HEK293 (cell line): ENCODE measurements around the gene EZH2.

Source experiments
- CTCF ChIA-PET: fragments of 350-600 bp; formaldehyde crosslinking; extraction: SDS; loops from one replicate; lab custom pipeline; 2021; ENCODE audit warnings: antibody characterized with exemption; lab: Yijun Ruan, JAX
- POLR2A ChIA-PET: fragments of 300-600 bp; formaldehyde crosslinking; extraction: SDS; loops from one replicate; lab custom pipeline; 2020; ENCODE audit warnings: antibody characterized with exemption, inconsistent platforms; lab: Yijun Ruan, JAX
- H3K27ac ChIP-seq: fragments of 200-500 bp; sonication (Bioruptor generic); 2 replicates; pipeline ENCODE4 v1.5.1; 2014; ENCODE audit warnings: low read depth, low read length, control low read depth, inconsistent platforms; ENCODE audit errors: extremely low read depth
- H3K36me3 ChIP-seq, 2 experiments: fragments of 200-500 bp in 1 of 2; sonication (Bioruptor generic) in 1 of 2; 1 replicate in 1 of 2; 2 replicates in 1 of 2; pipeline ENCODE4 v1.5.1; 2014 to 2017; ENCODE audit warnings: inconsistent platforms in 2 of 2, low read length in 2 of 2; ENCODE audit not compliant: control insufficient read depth in 2 of 2, insufficient read depth in 1 of 2
- H3K4me1 ChIP-seq: fragments of 200-500 bp; sonication (Bioruptor generic); 2 replicates; pipeline ENCODE4 v1.5.1; 2014; ENCODE audit warnings: mild to moderate bottlenecking, low read length, inconsistent platforms; ENCODE audit not compliant: control insufficient read depth, insufficient read depth
- H3K4me3 ChIP-seq: 2 replicates; pipeline ENCODE4 v1.5.1; 2011; ENCODE audit warnings: low read depth, mild to moderate bottlenecking, control low read depth, low read length, moderate library complexity
- H3K9me3 ChIP-seq: fragments of 200-500 bp; sonication (Bioruptor generic); 2 replicates; pipeline ENCODE4 v1.5.1; 2014; ENCODE audit warnings: low read depth, low read length, inconsistent platforms; ENCODE audit not compliant: control insufficient read depth, insufficient read depth
- GLI4 ChIP-seq: fragments of 450-650 bp; formaldehyde crosslinking; IDR thresholded peaks from 2 replicates; pipeline ENCODE4 v1.5.1; 2016; ENCODE audit warnings: missing biosample characterization, missing genetic modification characterization
- GLIS1 ChIP-seq: fragments of 450-650 bp; formaldehyde crosslinking; IDR thresholded peaks from 2 replicates; pipeline ENCODE4 v1.5.1; 2016; ENCODE audit warnings: missing biosample characterization, missing genetic modification characterization
- PRDM2 ChIP-seq: fragments of 450-650 bp; formaldehyde crosslinking; IDR thresholded peaks from 2 replicates; pipeline ENCODE4 v1.5.1; 2016; ENCODE audit warnings: missing biosample characterization, missing genetic modification characterization, borderline replicate concordance
- SCRT2 ChIP-seq: fragments of 450-650 bp; formaldehyde crosslinking; IDR thresholded peaks from 2 replicates; pipeline ENCODE4 v1.5.1; 2016; ENCODE audit warnings: missing biosample characterization, missing genetic modification characterization
- YY2 ChIP-seq: fragments of 450-650 bp; formaldehyde crosslinking; IDR thresholded peaks from 2 replicates; pipeline ENCODE4 v1.5.1; 2016; ENCODE audit warnings: missing biosample characterization, missing genetic modification characterization
- ZFP37 ChIP-seq: fragments of 450-650 bp; formaldehyde crosslinking; IDR thresholded peaks from 2 replicates; pipeline ENCODE4 v1.5.1; 2016; ENCODE audit warnings: missing biosample characterization, missing genetic modification characterization
- ZNF121 ChIP-seq: fragments of 450-650 bp; formaldehyde crosslinking; IDR thresholded peaks from 2 replicates; pipeline ENCODE4 v1.5.1; 2016; ENCODE audit warnings: missing biosample characterization, missing genetic modification characterization
- ZNF174 ChIP-seq: fragments of 450-650 bp; formaldehyde crosslinking; IDR thresholded peaks from 2 replicates; pipeline ENCODE4 v1.5.0; 2017; ENCODE audit warnings: missing biosample characterization, mild to moderate bottlenecking, missing genetic modification characterization
- ZNF18 ChIP-seq: fragments of 450-650 bp; formaldehyde crosslinking; IDR thresholded peaks from 2 replicates; pipeline ENCODE4 v1.5.1; 2016; ENCODE audit warnings: missing biosample characterization, missing genetic modification characterization
- ZNF239 ChIP-seq: fragments of 450-650 bp; formaldehyde crosslinking; IDR thresholded peaks from 2 replicates; pipeline ENCODE4 v1.5.1; 2016; ENCODE audit warnings: missing biosample characterization, missing genetic modification characterization
- ZNF335 ChIP-seq: fragments of 450-650 bp; formaldehyde crosslinking; conservative IDR thresholded peaks from 2 replicates; pipeline ENCODE4 v1.5.1; 2016; ENCODE audit warnings: missing biosample characterization, missing genetic modification characterization
- ZNF510 ChIP-seq: fragments of 450-650 bp; formaldehyde crosslinking; IDR thresholded peaks from 2 replicates; pipeline ENCODE4 v1.5.1; 2018; ENCODE audit warnings: mild to moderate bottlenecking, missing genetic modification characterization, missing biosample characterization; ENCODE audit not compliant: insufficient replicate concordance
- ZNF560 ChIP-seq: fragments of 450-650 bp; formaldehyde crosslinking; IDR thresholded peaks from 2 replicates; pipeline ENCODE4 v1.5.1; 2017; ENCODE audit warnings: missing biosample characterization, missing genetic modification characterization, borderline replicate concordance
- ZXDB ChIP-seq: fragments of 450-650 bp; formaldehyde crosslinking; IDR thresholded peaks from 2 replicates; pipeline ENCODE4 v1.5.1; 2016; ENCODE audit warnings: missing biosample characterization, missing genetic modification characterization
- TF ChIP-seq, protein P1 (sequence below): fragments of 450-650 bp; formaldehyde crosslinking; IDR thresholded peaks from 2 replicates; pipeline ENCODE4 v1.5.1; 2017; ENCODE audit warnings: missing biosample characterization, missing genetic modification characterization
- TF ChIP-seq, protein P2 (sequence below): fragments of 450-650 bp; IDR thresholded peaks from 2 replicates; pipeline ENCODE4 v1.5.1; 2018; ENCODE audit warnings: missing biosample characterization, missing genetic modification characterization

The EZH2 gene

GRCh38 chr7:148854983-148855382 is 29.1 kb downstream of the EZH2 start (continued):
- TF ChIP-seq PRDM2 (tag by site-specific recombination) (no peak), ZNF174 (no peak)

- ChIA-PET CTCF (no interaction called here), POLR2A (no interaction called here)
- Histone ChIP-seq H3K27ac (no peak overlapping the region), H3K4me3 (no peak overlapping the region), H3K9me3 (no peaks in the 10 kb centered on the region), H3K36me3 (no peaks in the 10 kb centered on the region), H3K4me1 (peaks cover 5% of the 10 kb centered on the region)
- TF ChIP-seq YY2 (tag by site-specific recombination) = no peak
- no peak for TF ChIP-seq SCRT2 (tag by site-specific recombination)
- 0 out of 2 replicates have a peak, but pooled peaks have one; percentile 36 for TF ChIP-seq ZNF18 (tag by site-specific recombination)
- peak; percentile 83 for TF ChIP-seq GLIS1 (tag by site-specific recombination)
- no peak for TF ChIP-seq ZNF239 (tag by site-specific recombination)
- no peak for TF ChIP-seq ZNF335 (tag by site-specific recombination)
- no peak for TF ChIP-seq GLI4 (tag by site-specific recombination)
Observed at GRCh38 chr7:148852272-148852671, 31.8 kb downstream of the EZH2 start.

- CTCF ChIA-PET = no interaction called here
- TF ChIP-seq ZNF510 (tag by site-specific recombination) (no peak), ZNF560 (tag by site-specific recombination) (no peak), ZNF121 (tag by site-specific recombination) (no peak), ZFP37 (tag by site-specific recombination) (no peak), ZNF18 (tag by site-specific recombination) (no peak), ZXDB (tag by site-specific recombination) (no peak)
- TF ChIP-seq, protein P1, sequence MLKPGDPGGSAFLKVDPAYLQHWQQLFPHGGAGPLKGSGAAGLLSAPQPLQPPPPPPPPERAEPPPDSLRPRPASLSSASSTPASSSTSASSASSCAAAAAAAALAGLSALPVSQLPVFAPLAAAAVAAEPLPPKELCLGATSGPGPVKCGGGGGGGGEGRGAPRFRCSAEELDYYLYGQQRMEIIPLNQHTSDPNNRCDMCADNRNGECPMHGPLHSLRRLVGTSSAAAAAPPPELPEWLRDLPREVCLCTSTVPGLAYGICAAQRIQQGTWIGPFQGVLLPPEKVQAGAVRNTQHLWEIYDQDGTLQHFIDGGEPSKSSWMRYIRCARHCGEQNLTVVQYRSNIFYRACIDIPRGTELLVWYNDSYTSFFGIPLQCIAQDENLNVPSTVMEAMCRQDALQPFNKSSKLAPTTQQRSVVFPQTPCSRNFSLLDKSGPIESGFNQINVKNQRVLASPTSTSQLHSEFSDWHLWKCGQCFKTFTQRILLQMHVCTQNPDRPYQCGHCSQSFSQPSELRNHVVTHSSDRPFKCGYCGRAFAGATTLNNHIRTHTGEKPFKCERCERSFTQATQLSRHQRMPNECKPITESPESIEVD (tag by site-specific recombination) = 0 out of 2 replicates have a peak, but pooled peaks have one; percentile 9
- TF ChIP-seq, protein P2, sequence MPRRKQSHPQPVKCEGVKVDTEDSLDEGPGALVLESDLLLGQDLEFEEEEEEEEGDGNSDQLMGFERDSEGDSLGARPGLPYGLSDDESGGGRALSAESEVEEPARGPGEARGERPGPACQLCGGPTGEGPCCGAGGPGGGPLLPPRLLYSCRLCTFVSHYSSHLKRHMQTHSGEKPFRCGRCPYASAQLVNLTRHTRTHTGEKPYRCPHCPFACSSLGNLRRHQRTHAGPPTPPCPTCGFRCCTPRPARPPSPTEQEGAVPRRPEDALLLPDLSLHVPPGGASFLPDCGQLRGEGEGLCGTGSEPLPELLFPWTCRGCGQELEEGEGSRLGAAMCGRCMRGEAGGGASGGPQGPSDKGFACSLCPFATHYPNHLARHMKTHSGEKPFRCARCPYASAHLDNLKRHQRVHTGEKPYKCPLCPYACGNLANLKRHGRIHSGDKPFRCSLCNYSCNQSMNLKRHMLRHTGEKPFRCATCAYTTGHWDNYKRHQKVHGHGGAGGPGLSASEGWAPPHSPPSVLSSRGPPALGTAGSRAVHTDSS (tag by site-specific recombination) = no peak
- Histone ChIP-seq H3K9me3 (no peaks in the 10 kb centered on the region), H3K4me3 (no peak overlapping the region), H3K4me1 (peaks cover 5% of the 10 kb centered on the region), H3K27ac (no peak overlapping the region), H3K36me3 (no peaks in the 10 kb centered on the region)
- POLR2A ChIA-PET = no interaction called here
Observed at GRCh38 chr7:148850564-148850963, 33.5 kb downstream of the EZH2 start.
